CD8-positive, alpha-beta memory T cell (primary cell): ENCODE results near the gene LTBR. TPM values are rescaled to one million over a fixed set of nuclear protein-coding genes. Genes with fewer than 3 reads are reported as not detected.

Experiments
- CTCF ChIA-PET: fragments of 350-600 bp; sonication (Branson Sonifier 250); formaldehyde crosslinking; loops from one replicate; lab custom pipeline; 2021; ENCODE audit warnings: antibody characterized with exemption; lab: Charles Lee
- POLR2A ChIA-PET: fragments of 350-600 bp; sonication (Branson Sonifier 250); formaldehyde crosslinking; loops from one replicate; lab custom pipeline; 2021; ENCODE audit warnings: antibody characterized with exemption; lab: Charles Lee
- DNase-seq, 5 donors: peaks; one replicate each; pipeline versions ENCODE4 v3.0.0 to v3.0.0-alpha.2; 2020 to 2022; ENCODE audit warnings: mixed read lengths in 1 of 5
- H3K27ac ChIP-seq: one replicate; pipeline ENCODE4 v1.7.0; 2013; ENCODE audit warnings: low read depth, mild to moderate bottlenecking, low read length, moderate library complexity
- H3K27me3 ChIP-seq: 2 replicates; pipeline ENCODE4 v1.7.0; 2013; ENCODE audit warnings: low read length, mild to moderate bottlenecking; ENCODE audit not compliant: insufficient read depth, poor library complexity, severe bottlenecking
- H3K36me3 ChIP-seq: 2 replicates; pipeline ENCODE4 v1.7.0; 2013; ENCODE audit warnings: mild to moderate bottlenecking, low read length, moderate library complexity; ENCODE audit not compliant: insufficient read depth
- H3K4me1 ChIP-seq: 2 replicates; pipeline ENCODE4 v1.7.0; 2013; ENCODE audit warnings: mild to moderate bottlenecking, low read length, moderate library complexity; ENCODE audit not compliant: insufficient read depth
- H3K4me3 ChIP-seq: 2 replicates; pipeline ENCODE4 v1.7.0; 2013; ENCODE audit warnings: mild to moderate bottlenecking, low read length
- H3K9me3 ChIP-seq: 2 replicates; pipeline ENCODE4 v1.7.0; 2013; ENCODE audit warnings: mild to moderate bottlenecking, low read length
- H3K27ac Mint-ChIP-seq, 8 donors: one replicate each; pipeline ENCODE4 v1.8.0; 2020 to 2021; ENCODE audit warnings: mixed read lengths in 8 of 8, mild to moderate bottlenecking in 6 of 8, inconsistent platforms in 3 of 8, moderate library complexity in 3 of 8
- H3K27me3 Mint-ChIP-seq, 2 donors: one replicate each; pipeline ENCODE4 v1.8.0; 2020 to 2021; ENCODE audit warnings: mixed read lengths in 2 of 2, mild to moderate bottlenecking in 1 of 2, moderate library complexity in 1 of 2
- H3K36me3 Mint-ChIP-seq, 3 donors: one replicate each; pipeline ENCODE4 v1.8.0; 2020 to 2021; ENCODE audit warnings: mixed read lengths in 3 of 3, inconsistent platforms in 1 of 3, mild to moderate bottlenecking in 1 of 3
- H3K4me1 Mint-ChIP-seq, 3 donors: one replicate each; pipeline ENCODE4 v1.8.0; 2020 to 2021; ENCODE audit warnings: mixed read lengths in 3 of 3, inconsistent platforms in 1 of 3, mild to moderate bottlenecking in 1 of 3
- H3K4me3 Mint-ChIP-seq, 7 donors: one replicate each; pipeline ENCODE4 v1.8.0; 2020 to 2021; ENCODE audit warnings: mixed read lengths in 7 of 7, mild to moderate bottlenecking in 6 of 7, moderate library complexity in 4 of 7, inconsistent platforms in 2 of 7
- H3K9me3 Mint-ChIP-seq, 5 donors: one replicate each; pipeline ENCODE4 v1.8.0; 2020 to 2022; ENCODE audit warnings: mixed read lengths in 5 of 5, mild to moderate bottlenecking in 3 of 5, moderate library complexity in 2 of 5, inconsistent platforms in 1 of 5
- polyA plus RNA-seq: library from polyadenylated mRNA; unstranded; fragments of 300-500 nt; fragmentation: Illumina TruSeq; gene quantifications from one replicate; pipeline ENCODE4 v1.2.3, GENCODE V29; 2021
- total RNA-seq, 2 experiments: library from RNA; stranded (reverse); gene quantifications; one replicate each; pipeline ENCODE4 v1.2.3, GENCODE V29; 2021

The LTBR gene
- total and polyA plus RNA-seq, 3 experiments from 2014 or later: 0.51 to 1.4 TPM; not detected in 1

GRCh38 chr12:6376079-6376869, 7.7 kb upstream of the LTBR start:
- Mint-ChIP-seq H3K27me3 (peaks cover 6 to 10% of the 10 kb centered on the region in 2 donors), H3K36me3 (no peaks in the 10 kb centered on the region), H3K27ac (peak overlapping the region in 6 of 8 donors; percentile 48 to 96 (median 74)), H3K4me1 (peaks cover 20 to 41% (median 29%) of the 10 kb centered on the region in 3 donors), H3K4me3 (peak overlapping the region; percentile 26 to 84 (median 56)), H3K9me3 (no peaks in the 10 kb centered on the region)
- POLR2A ChIA-PET: no interaction called here
- CTCF ChIA-PET: no interaction called here
- DNase-seq: no peak
- Histone ChIP-seq H3K4me3 (peak overlapping the region; percentile 17), H3K27ac (no peak overlapping the region), H3K27me3 (no peaks in the 10 kb centered on the region), H3K9me3 (no peaks in the 10 kb centered on the region), H3K36me3 (no peaks in the 10 kb centered on the region), H3K4me1 (peaks cover 20% of the 10 kb centered on the region)

- no peaks in the 10 kb centered on the region for H3K27me3 ChIP-seq
These were observed 6.9 kb upstream of the LTBR start for GRCh38 chr12:6376870-6377666.

GRCh38 chr12:6377667-6377994, 6.3 kb upstream of the LTBR start:
- Mint-ChIP-seq H3K4me3 (peak overlapping the region in 3 of 7 donors; percentile 56 to 69 (median 66)), H3K27ac (peak overlapping the region in 1 of 8 donors; percentile 11), H3K36me3 (no peaks in the 10 kb centered on the region), H3K9me3 (no peaks in the 10 kb centered on the region), H3K4me1 (peaks cover 20 to 35% (median 23%) of the 10 kb centered on the region in 3 donors), H3K27me3 (peaks cover 7 to 22% of the 10 kb centered on the region in 2 donors)
- DNase-seq: no peak
- Histone ChIP-seq H3K4me1 (peaks cover 20% of the 10 kb centered on the region), H3K27me3 (peaks cover 2% of the 10 kb centered on the region), H3K36me3 (no peaks in the 10 kb centered on the region), H3K4me3 (no peak overlapping the region), H3K9me3 (no peaks in the 10 kb centered on the region), H3K27ac (no peak overlapping the region)
- ChIA-PET POLR2A (no interaction called here), CTCF (interaction anchor here (1.8 kb wide), 1 partner anchor 10 kb away, joined by 6 read pairs; no protein-coding TSS in a partner anchor)

More at GRCh38 chr12:6376870-6377666, 6.9 kb upstream of the LTBR start:
- Histone ChIP-seq H3K36me3 (no peaks in the 10 kb centered on the region), H3K27ac (no peak overlapping the region), H3K4me3 (peak overlapping the region; percentile 17), H3K9me3 (no peaks in the 10 kb centered on the region), H3K4me1 (peaks cover 20% of the 10 kb centered on the region)
- no peaks in the 10 kb centered on the region for H3K36me3 Mint-ChIP-seq
- H3K27ac Mint-ChIP-seq: peak overlapping the region in 6 of 8 donors; percentile 43 to 89 (median 73)
- peaks cover 20 to 40% (median 29%) of the 10 kb centered on the region in 3 donors for H3K4me1 Mint-ChIP-seq
- POLR2A ChIA-PET: no interaction called here
- peak overlapping the region; percentile 26 to 84 (median 56) for H3K4me3 Mint-ChIP-seq
- no peaks in the 10 kb centered on the region for H3K9me3 Mint-ChIP-seq
- CTCF ChIA-PET: interaction anchor here (1.8 kb wide), 1 partner anchor 9 kb away, joined by 6 read pairs; no protein-coding TSS in a partner anchor
- peak in 2 of 5 donors; percentile 14 to 38 for DNase-seq
- peaks cover 7 to 16% of the 10 kb centered on the region in 2 donors for H3K27me3 Mint-ChIP-seq

- ChIA-PET POLR2A (no interaction called here), CTCF (interaction anchor here (0.9 kb wide), 1 partner anchor 43 kb away, joined by 3 read pairs; no protein-coding TSS in a partner anchor)
- Mint-ChIP-seq H3K27me3 (peaks cover 8 to 30% of the 10 kb centered on the region in 2 donors), H3K9me3 (no peaks in the 10 kb centered on the region), H3K36me3 (no peaks in the 10 kb centered on the region), H3K27ac (peak overlapping the region in 1 of 8 donors; percentile 31), H3K4me1 (peaks cover 19 to 26% (median 23%) of the 10 kb centered on the region in 3 donors), H3K4me3 (no peak overlapping the region)
- DNase-seq: no peak
- H3K9me3 ChIP-seq: no peaks in the 10 kb centered on the region
- no peak overlapping the region for H3K27ac ChIP-seq
- H3K36me3 ChIP-seq: no peaks in the 10 kb centered on the region
- peaks cover 11% of the 10 kb centered on the region for H3K27me3 ChIP-seq
- H3K4me1 ChIP-seq: peaks cover 20% of the 10 kb centered on the region
- no peak overlapping the region for H3K4me3 ChIP-seq
These were observed 5.1 kb upstream of the LTBR start for GRCh38 chr12:6378709-6379472.

- Histone ChIP-seq H3K27ac (no peak overlapping the region), H3K36me3 (no peaks in the 10 kb centered on the region), H3K4me3 (no peak overlapping the region), H3K27me3 (peaks cover 16% of the 10 kb centered on the region), H3K4me1 (peaks cover 20% of the 10 kb centered on the region), H3K9me3 (no peaks in the 10 kb centered on the region)
- Mint-ChIP-seq H3K36me3 (no peaks in the 10 kb centered on the region), H3K4me3 (no peak overlapping the region), H3K4me1 (peaks cover 19 to 26% (median 21%) of the 10 kb centered on the region in 3 donors), H3K27me3 (peaks cover 8 to 30% of the 10 kb centered on the region in 2 donors), H3K9me3 (no peaks in the 10 kb centered on the region), H3K27ac (no peak overlapping the region)
- no peak for DNase-seq
- ChIA-PET POLR2A (interaction anchor here (0.7 kb wide), 1 partner anchor 1865 kb away, joined by 5 read pairs; no protein-coding TSS in a partner anchor), CTCF (interaction anchor here (1.3 kb wide), 1 partner anchor 57 kb away, joined by 5 read pairs; no protein-coding TSS in a partner anchor)
These were observed 3.5 kb upstream of the LTBR start for GRCh38 chr12:6380141-6381121.

GRCh38 chr12:6382371-6382770, 1.6 kb upstream of the LTBR start:
- POLR2A ChIA-PET: no interaction called here
- Histone ChIP-seq H3K4me3 (no peak overlapping the region), H3K9me3 (no peaks in the 10 kb centered on the region), H3K4me1 (peaks cover 4% of the 10 kb centered on the region), H3K36me3 (no peaks in the 10 kb centered on the region), H3K27ac (no peak overlapping the region), H3K27me3 (peaks cover 16% of the 10 kb centered on the region)
- Mint-ChIP-seq H3K27me3 (peaks cover 11 to 30% of the 10 kb centered on the region in 2 donors), H3K4me1 (peaks cover 6 to 8% (median 7%) of the 10 kb centered on the region in 3 donors), H3K36me3 (no peaks in the 10 kb centered on the region), H3K9me3 (no peaks in the 10 kb centered on the region), H3K4me3 (no peak overlapping the region), H3K27ac (no peak overlapping the region)
- DNase-seq: no peak
- CTCF ChIA-PET: no interaction called here

GRCh38 chr12:6382982-6383381, 980 bp upstream of the LTBR start:
- Mint-ChIP-seq H3K9me3 (no peaks in the 10 kb centered on the region), H3K4me1 (peaks cover 3% of the 10 kb centered on the region in 3 donors), H3K36me3 (no peaks in the 10 kb centered on the region), H3K27me3 (peaks cover 11 to 30% of the 10 kb centered on the region in 2 donors), H3K27ac (no peak overlapping the region), H3K4me3 (no peak overlapping the region)
- H3K27me3 ChIP-seq: peaks cover 16% of the 10 kb centered on the region
- H3K4me1 ChIP-seq: no peaks in the 10 kb centered on the region
- H3K27ac ChIP-seq: peak overlapping the region; percentile 59
- POLR2A ChIA-PET: no interaction called here
- no peaks in the 10 kb centered on the region for H3K9me3 ChIP-seq
- no peak for DNase-seq
- H3K36me3 ChIP-seq: no peaks in the 10 kb centered on the region
- CTCF ChIA-PET: interaction anchor here (1.3 kb wide), 1 partner anchor 15 kb away, joined by 4 read pairs; no protein-coding TSS in a partner anchor
- no peak overlapping the region for H3K4me3 ChIP-seq
